Thyroid gland (tissue), 4 donors: ENCODE data around the gene CFAP221. TPM values are rescaled to one million over a fixed set of nuclear protein-coding genes. Genes with fewer than 3 reads are reported as not detected.

Experiments
- DNase-seq, 2 donors: peaks; one replicate each; pipeline ENCODE4 v3.0.0-alpha.2; 2019
- H3K27ac ChIP-seq, 3 donors: fragments of 200-600 bp; sonication (generic); 1 replicate in 2 of 3; 2 replicates in 1 of 3; pipeline ENCODE4 v1.5.1; 2016 to 2019; ENCODE audit warnings: mild to moderate bottlenecking in 1 of 3, moderate library complexity in 1 of 3
- H3K27me3 ChIP-seq: fragments of 200-600 bp; sonication (generic); one replicate; pipeline ENCODE4 v1.5.1; 2019
- H3K36me3 ChIP-seq, 2 donors: fragments of 200-600 bp; sonication (generic); one replicate each; pipeline ENCODE4 v1.5.1; 2016 to 2019
- H3K4me1 ChIP-seq, 2 donors: fragments of 200-600 bp; sonication (generic); one replicate each; pipeline ENCODE4 v1.5.1; 2017 to 2019
- H3K4me3 ChIP-seq, 3 donors: fragments of 200-600 bp; sonication (generic); replicated peaks in 1 of 3; 1 replicate in 2 of 3; 2 replicates in 1 of 3; pipeline ENCODE4 v1.5.1; 2016; ENCODE audit warnings: mild to moderate bottlenecking in 1 of 3
- H3K9me3 ChIP-seq: fragments of 200-600 bp; sonication (generic); one replicate; pipeline ENCODE4 v1.5.1; 2017
- POLR2A ChIP-seq, 2 donors: fragments of 450-650 bp; IDR thresholded peaks; one replicate each; pipeline ENCODE4 v1.6.1; 2017; ENCODE audit warnings: antibody characterized with exemption in 2 of 2, mild to moderate bottlenecking in 2 of 2, moderate library complexity in 1 of 2
- WGBS, 2 donors: methylation state at CpG; one replicate each; pipeline ENCODE4 v1.1.5; 2017; 5-methylcytosine and 5-hydroxymethylcytosine counted together
- intact Hi-C: fragments of 100-400 bp; cut with DNase I; formaldehyde crosslinking; loops from one replicate; pipeline ENCODE4 v1.15.1; 2023
- total RNA-seq, 4 donors: library from RNA; depleted of rRNA; stranded (reverse); fragments of >200 nt; gene quantifications; one replicate each; pipeline ENCODE4 v1.2.3, GENCODE V29; 2016
- TF ChIP-seq, protein P1 (sequence below), 6 experiments: fragments of 200-600 bp in 3 of 6; fragments of 450-650 bp in 3 of 6; sonication (generic) in 3 of 6; IDR thresholded peaks; one replicate each; pipeline ENCODE4 v1.5.1; 2016 to 2019; ENCODE audit warnings: antibody characterized with exemption in 6 of 6, mild to moderate bottlenecking in 2 of 6, inconsistent platforms in 1 of 6, moderate library complexity in 1 of 6

Gene CFAP221
- total RNA-seq, 4 donors from 2014 or later = 1.6 to 13.1 (median 9.7) TPM

DNA sequence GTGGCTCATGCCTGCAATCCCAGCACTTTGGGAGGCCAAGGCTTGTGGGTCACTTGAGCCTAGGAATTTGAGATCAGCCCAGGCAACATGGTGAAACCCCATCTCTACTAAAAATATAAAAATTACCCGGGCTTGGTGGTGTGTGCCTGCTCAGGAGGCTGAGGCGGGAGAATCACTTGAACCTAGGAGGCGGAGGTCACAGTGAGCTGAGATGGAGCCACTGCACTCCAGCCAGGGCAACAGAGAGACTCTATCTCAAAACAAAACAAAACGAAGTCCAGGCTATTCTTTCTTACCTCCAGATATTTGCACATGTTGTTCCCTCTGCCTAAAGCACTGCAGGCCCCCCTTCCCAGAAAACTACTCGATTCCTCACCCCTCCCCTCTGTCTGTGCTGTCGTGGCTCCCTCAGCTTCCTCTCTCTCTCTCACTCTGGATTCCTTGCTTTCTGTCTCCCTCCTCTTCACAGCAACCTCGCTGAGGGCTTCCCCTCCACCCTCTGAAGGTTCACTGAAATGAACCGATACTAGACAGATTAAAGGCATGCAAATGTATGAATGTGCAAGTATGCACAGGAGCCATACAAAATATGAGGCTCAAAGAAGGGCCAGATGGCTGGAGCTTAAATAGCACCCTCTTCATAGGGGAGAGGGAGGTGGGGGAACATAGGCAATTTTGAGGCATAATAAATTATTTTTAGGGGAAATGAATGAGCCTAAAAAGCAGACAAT is 153.2 kb downstream of the CFAP221 start:
- Histone ChIP-seq H3K4me1 (peaks cover 35 to 71% of the 10 kb centered on the region in 2 donors), H3K27me3 (no peaks in the 10 kb centered on the region), H3K27ac (no peak overlapping the region), H3K9me3 (no peaks in the 10 kb centered on the region), H3K4me3 (no peak overlapping the region), H3K36me3 (no peaks in the 10 kb centered on the region)
- no peak for TF ChIP-seq POLR2A (IDR thresholded peaks at IDR 0.05)
- TF ChIP-seq, protein P1, sequence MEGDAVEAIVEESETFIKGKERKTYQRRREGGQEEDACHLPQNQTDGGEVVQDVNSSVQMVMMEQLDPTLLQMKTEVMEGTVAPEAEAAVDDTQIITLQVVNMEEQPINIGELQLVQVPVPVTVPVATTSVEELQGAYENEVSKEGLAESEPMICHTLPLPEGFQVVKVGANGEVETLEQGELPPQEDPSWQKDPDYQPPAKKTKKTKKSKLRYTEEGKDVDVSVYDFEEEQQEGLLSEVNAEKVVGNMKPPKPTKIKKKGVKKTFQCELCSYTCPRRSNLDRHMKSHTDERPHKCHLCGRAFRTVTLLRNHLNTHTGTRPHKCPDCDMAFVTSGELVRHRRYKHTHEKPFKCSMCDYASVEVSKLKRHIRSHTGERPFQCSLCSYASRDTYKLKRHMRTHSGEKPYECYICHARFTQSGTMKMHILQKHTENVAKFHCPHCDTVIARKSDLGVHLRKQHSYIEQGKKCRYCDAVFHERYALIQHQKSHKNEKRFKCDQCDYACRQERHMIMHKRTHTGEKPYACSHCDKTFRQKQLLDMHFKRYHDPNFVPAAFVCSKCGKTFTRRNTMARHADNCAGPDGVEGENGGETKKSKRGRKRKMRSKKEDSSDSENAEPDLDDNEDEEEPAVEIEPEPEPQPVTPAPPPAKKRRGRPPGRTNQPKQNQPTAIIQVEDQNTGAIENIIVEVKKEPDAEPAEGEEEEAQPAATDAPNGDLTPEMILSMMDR (IDR thresholded peaks at IDR 0.05) = no peak
- intact Hi-C loops = loop anchor here (10.0 kb wide), 1 partner anchor 127 kb away; no protein-coding TSS in a partner anchor
- WGBS, 2 donors = 53 to 59% methylated on average over 8 of the region's 8 CpGs
- peak in 1 of 2 donors; percentile 17 for DNase-seq

- intact Hi-C loops = loop anchor here (10.0 kb wide), 1 partner anchor 127 kb away; no protein-coding TSS in a partner anchor
- TF ChIP-seq POLR2A (IDR thresholded peaks at IDR 0.05) = no peak
- TF ChIP-seq, protein P1 (IDR thresholded peaks at IDR 0.05) = no peak
- no peaks in the 10 kb centered on the region for H3K9me3 ChIP-seq
- H3K36me3 ChIP-seq = no peaks in the 10 kb centered on the region
- DNase-seq = no peak
- H3K27ac ChIP-seq = no peak overlapping the region
- 76 to 97% methylated on average over 3 of the region's 3 CpGs for WGBS, 2 donors
- H3K27me3 ChIP-seq = no peaks in the 10 kb centered on the region
- no peak overlapping the region for H3K4me3 ChIP-seq
- H3K4me1 ChIP-seq = peaks cover 42 to 74% of the 10 kb centered on the region in 2 donors
These were observed 154.0 kb downstream of the CFAP221 start for GRCh38 chr2:119698246-119698645.

- peak overlapping the region; percentile 32 to 79 (median 72) for H3K27ac ChIP-seq
- TF ChIP-seq POLR2A (IDR thresholded peaks at IDR 0.05) = no peak
- TF ChIP-seq, protein P1 (IDR thresholded peaks at IDR 0.05) = no peak
- H3K27me3 ChIP-seq = no peaks in the 10 kb centered on the region
- H3K9me3 ChIP-seq = no peaks in the 10 kb centered on the region
- intact Hi-C loops = loop anchor here (10.0 kb wide), 1 partner anchor 126 kb away; no protein-coding TSS in a partner anchor
- no peak overlapping the region for H3K4me3 ChIP-seq
- peaks cover 42 to 74% of the 10 kb centered on the region in 2 donors for H3K4me1 ChIP-seq
- WGBS, 2 donors = 68 to 69% methylated on average over 15 of the region's 15 CpGs
- no peaks in the 10 kb centered on the region for H3K36me3 ChIP-seq
- DNase-seq = no peak
These were observed 154.9 kb downstream of the CFAP221 start for GRCh38 chr2:119699016-119699606.

DNA sequence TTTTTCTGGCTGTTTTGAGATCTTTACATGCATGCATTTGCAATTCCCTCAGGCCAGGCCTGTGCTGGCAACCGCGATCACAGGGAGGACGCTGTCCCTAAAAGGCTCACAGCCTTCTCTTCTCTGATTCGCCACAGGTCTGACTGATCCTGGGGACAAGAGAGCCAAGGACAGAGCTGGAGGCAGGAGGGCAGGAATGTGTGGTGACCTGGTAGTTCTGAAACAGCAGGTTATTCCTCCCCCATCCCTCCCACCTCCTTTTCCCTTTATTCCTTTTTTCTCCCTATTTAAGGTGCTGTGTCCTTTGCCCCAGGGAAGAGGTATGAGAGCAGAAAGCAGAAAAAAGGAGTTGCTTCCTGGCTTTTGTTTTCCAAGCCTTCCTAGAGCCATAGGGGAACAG is 156.6 kb downstream of the CFAP221 start:
- intact Hi-C loops = loop anchor here (2.0 kb wide), 1 partner anchor 476 kb away; no protein-coding TSS in a partner anchor
- Histone ChIP-seq H3K27me3 (no peaks in the 10 kb centered on the region), H3K4me3 (no peak overlapping the region), H3K27ac (peak overlapping the region in 2 of 3 donors; percentile 72 to 79), H3K4me1 (peaks cover 34 to 57% of the 10 kb centered on the region in 2 donors), H3K9me3 (no peaks in the 10 kb centered on the region), H3K36me3 (no peaks in the 10 kb centered on the region)
- TF ChIP-seq POLR2A (IDR thresholded peaks at IDR 0.05) = no peak
- DNase-seq = no peak
- 88 to 90% methylated on average over 4 of the region's 4 CpGs for WGBS, 2 donors

DNA sequence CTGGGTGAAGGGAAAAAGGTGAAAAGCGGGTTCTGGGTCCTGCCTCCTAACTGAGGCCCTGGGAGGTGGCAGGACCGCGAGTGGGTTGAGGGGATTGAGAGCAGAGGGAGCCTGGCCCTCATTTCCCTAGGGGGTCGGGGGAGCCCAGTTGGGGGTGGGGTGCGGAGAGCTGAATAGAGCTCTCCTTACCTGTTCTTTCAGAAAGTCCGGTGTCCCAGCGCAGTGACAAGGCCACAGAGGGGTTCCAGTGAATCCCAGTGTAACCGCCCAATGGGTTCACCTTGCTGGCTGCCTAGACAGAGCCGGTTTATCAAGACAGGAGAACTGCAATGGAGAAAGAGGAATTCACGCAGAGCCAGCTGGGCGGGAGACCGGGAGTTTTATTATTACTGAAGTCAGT is 157.1 kb downstream of the CFAP221 start:
- Histone ChIP-seq H3K9me3 (no peaks in the 10 kb centered on the region), H3K36me3 (no peaks in the 10 kb centered on the region), H3K4me1 (peaks cover 34 to 55% of the 10 kb centered on the region in 2 donors), H3K4me3 (no peak overlapping the region), H3K27ac (peak overlapping the region in 2 of 3 donors; percentile 72 to 79), H3K27me3 (no peaks in the 10 kb centered on the region)
- TF ChIP-seq, protein P1 (IDR thresholded peaks at IDR 0.05) = no peak
- no peak for TF ChIP-seq POLR2A (IDR thresholded peaks at IDR 0.05)
- no peak for DNase-seq
- 66 to 75% methylated on average over 12 of the region's 12 CpGs for WGBS, 2 donors
- intact Hi-C loops = loop anchor here (2.0 kb wide), 1 partner anchor 475 kb away; no protein-coding TSS in a partner anchor
